Liver (tissue), 3 donors: ENCODE results near the gene IKBKG.

Experiments
- MAX ChIP-seq: IDR thresholded peaks from 2 replicates; pipeline ENCODE4 v1.6.1; 2016; ENCODE audit warnings: antibody characterized with exemption
- RAD21 ChIP-seq, 2 donors: IDR thresholded peaks; 2 replicates each; pipeline ENCODE4 v1.6.1; 2016; ENCODE audit warnings: antibody characterized with exemption in 2 of 2, mild to moderate bottlenecking in 2 of 2
- TF ChIP-seq, protein P1 (sequence below): fragments of 150-350 bp; IDR thresholded peaks from 2 replicates; pipeline ENCODE4 v1.5.1; 2017; ENCODE audit warnings: improper control_type of control experiment, low read depth, low read length; ENCODE audit not compliant: missing input control
- donor health status: healthy.
- donor health status: healthy.

- no peak for TF ChIP-seq RAD21 (IDR thresholded peaks at IDR 0.05)
- TF ChIP-seq MAX: no peak
- TF ChIP-seq, protein P1, sequence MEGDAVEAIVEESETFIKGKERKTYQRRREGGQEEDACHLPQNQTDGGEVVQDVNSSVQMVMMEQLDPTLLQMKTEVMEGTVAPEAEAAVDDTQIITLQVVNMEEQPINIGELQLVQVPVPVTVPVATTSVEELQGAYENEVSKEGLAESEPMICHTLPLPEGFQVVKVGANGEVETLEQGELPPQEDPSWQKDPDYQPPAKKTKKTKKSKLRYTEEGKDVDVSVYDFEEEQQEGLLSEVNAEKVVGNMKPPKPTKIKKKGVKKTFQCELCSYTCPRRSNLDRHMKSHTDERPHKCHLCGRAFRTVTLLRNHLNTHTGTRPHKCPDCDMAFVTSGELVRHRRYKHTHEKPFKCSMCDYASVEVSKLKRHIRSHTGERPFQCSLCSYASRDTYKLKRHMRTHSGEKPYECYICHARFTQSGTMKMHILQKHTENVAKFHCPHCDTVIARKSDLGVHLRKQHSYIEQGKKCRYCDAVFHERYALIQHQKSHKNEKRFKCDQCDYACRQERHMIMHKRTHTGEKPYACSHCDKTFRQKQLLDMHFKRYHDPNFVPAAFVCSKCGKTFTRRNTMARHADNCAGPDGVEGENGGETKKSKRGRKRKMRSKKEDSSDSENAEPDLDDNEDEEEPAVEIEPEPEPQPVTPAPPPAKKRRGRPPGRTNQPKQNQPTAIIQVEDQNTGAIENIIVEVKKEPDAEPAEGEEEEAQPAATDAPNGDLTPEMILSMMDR: no peak
Observed at GRCh38 chrX:154516656-154517100, 30.7 kb upstream of the IKBKG start.
